ENCODE data around the gene ERICH4. TPM values are rescaled to one million over a fixed set of nuclear protein-coding genes. Genes with fewer than 3 reads are reported as not detected.
"Not testable (repeated sequence)": the region's sequence is repeated elsewhere in the genome, so short reads cannot be mapped to it uniquely, and the experiment has no call there.

Gene ERICH4
- polyA plus RNA-seq, 1 experiment: not detected

- CTCF ChIA-PET: no interaction called here
- H3K9me3 ChIP-seq (ENCODE audit: control insufficient read depth, insufficient read depth, low read length): no peaks in the 10 kb centered on the region
Observed at GRCh38 chr19:41403181-41403970, 39.6 kb upstream of the ERICH4 start.

GRCh38 chr19:41405776-41406175 lies 37.2 kb upstream of the ERICH4 start:
- CTCF ChIA-PET: interaction anchor here (0.5 kb wide), 1 partner anchor 44 kb away, joined by 3 read pairs; no protein-coding TSS in a partner anchor
- no peak for TF ChIP-seq CTCF (IDR thresholded peaks at IDR 0.05; ENCODE audit: low read depth, low read length)
- H3K4me3 ChIP-seq (ENCODE audit: low read depth, low read length): no peak overlapping the region
- H3K27me3 ChIP-seq (ENCODE audit: control insufficient read depth, insufficient read depth, low read length): no peaks in the 10 kb centered on the region
- POLR2A ChIA-PET: interaction anchor here (0.6 kb wide), 1 partner anchor 1565 kb away, joined by 3 read pairs; no protein-coding TSS in a partner anchor
- no peak overlapping the region for H3K27ac ChIP-seq (ENCODE audit: low read depth, low read length)
- DNase-seq (ENCODE audit: low read depth, low spot score): no peak
- no peaks in the 10 kb centered on the region for H3K9me3 ChIP-seq (ENCODE audit: control insufficient read depth, insufficient read depth, low read length)

More at GRCh38 chr19:41403181-41403970, 39.6 kb upstream of the ERICH4 start:
- no peak for DNase-seq (ENCODE audit: low read depth, low spot score)
- no peaks in the 10 kb centered on the region for H3K27me3 ChIP-seq (ENCODE audit: control insufficient read depth, insufficient read depth, low read length)
- no peak for TF ChIP-seq CTCF (IDR thresholded peaks at IDR 0.05; ENCODE audit: low read depth, low read length)
- H3K4me3 ChIP-seq (ENCODE audit: low read depth, low read length): no peak overlapping the region
- POLR2A ChIA-PET: no interaction called here
- no peak overlapping the region for H3K27ac ChIP-seq (ENCODE audit: low read depth, low read length)

GRCh38 chr19:41407271-41407670 lies 35.7 kb upstream of the ERICH4 start:
- CTCF ChIA-PET: no interaction called here
- DNase-seq (ENCODE audit: low read depth, low spot score): no peak

GRCh38 chr19:41408256-41408655 lies 34.7 kb upstream of the ERICH4 start:
- ChIA-PET POLR2A (interaction anchor here (0.7 kb wide), 1 partner anchor 462 kb away, joined by 4 read pairs; no protein-coding TSS in a partner anchor), CTCF (interaction anchor here (0.7 to 1.3 kb wide), 2 partner anchors 24 to 162 kb away, joined by 3 to 4 read pairs; no protein-coding TSS in a partner anchor)
- TF ChIP-seq CTCF (IDR thresholded peaks at IDR 0.05; ENCODE audit: low read depth, low read length): no peak

More at GRCh38 chr19:41407271-41407670, 35.7 kb upstream of the ERICH4 start:
- Histone ChIP-seq H3K9me3 (ENCODE audit: control insufficient read depth, insufficient read depth, low read length) (no peaks in the 10 kb centered on the region), H3K27ac (ENCODE audit: low read depth, low read length) (no peak overlapping the region), H3K4me3 (ENCODE audit: low read depth, low read length) (no peak overlapping the region), H3K27me3 (ENCODE audit: control insufficient read depth, insufficient read depth, low read length) (no peaks in the 10 kb centered on the region)
- POLR2A ChIA-PET: no interaction called here
- no peak for TF ChIP-seq CTCF (IDR thresholded peaks at IDR 0.05; ENCODE audit: low read depth, low read length)

GRCh38 chr19:41408846-41409245 lies 34.1 kb upstream of the ERICH4 start:
- POLR2A ChIA-PET: interaction anchor here (0.7 kb wide), 1 partner anchor 462 kb away, joined by 4 read pairs; no protein-coding TSS in a partner anchor
- H3K4me3 ChIP-seq (ENCODE audit: low read depth, low read length): not testable (repeated sequence)

More at GRCh38 chr19:41408256-41408655, 34.7 kb upstream of the ERICH4 start:
- Histone ChIP-seq H3K4me3 (ENCODE audit: low read depth, low read length) (no peak overlapping the region), H3K27ac (ENCODE audit: low read depth, low read length) (no peak overlapping the region), H3K27me3 (ENCODE audit: control insufficient read depth, insufficient read depth, low read length) (no peaks in the 10 kb centered on the region), H3K9me3 (ENCODE audit: control insufficient read depth, insufficient read depth, low read length) (no peaks in the 10 kb centered on the region)
- DNase-seq (ENCODE audit: low read depth, low spot score): no peak

More at GRCh38 chr19:41408846-41409245, 34.1 kb upstream of the ERICH4 start:
- H3K27me3 ChIP-seq (ENCODE audit: control insufficient read depth, insufficient read depth, low read length); DNase-seq (ENCODE audit: low read depth, low spot score); H3K9me3 ChIP-seq (ENCODE audit: control insufficient read depth, insufficient read depth, low read length); H3K27ac ChIP-seq (ENCODE audit: low read depth, low read length): not testable (repeated sequence)
- CTCF ChIA-PET: interaction anchor here (1.3 kb wide), 1 partner anchor 162 kb away, joined by 3 read pairs; no protein-coding TSS in a partner anchor
